ENCODE results near the gene SDHB.

GRCh38 chr1:17098446-17099317 lies 44.9 kb upstream of the SDHB start:
- TF ChIP-seq, protein P1, sequence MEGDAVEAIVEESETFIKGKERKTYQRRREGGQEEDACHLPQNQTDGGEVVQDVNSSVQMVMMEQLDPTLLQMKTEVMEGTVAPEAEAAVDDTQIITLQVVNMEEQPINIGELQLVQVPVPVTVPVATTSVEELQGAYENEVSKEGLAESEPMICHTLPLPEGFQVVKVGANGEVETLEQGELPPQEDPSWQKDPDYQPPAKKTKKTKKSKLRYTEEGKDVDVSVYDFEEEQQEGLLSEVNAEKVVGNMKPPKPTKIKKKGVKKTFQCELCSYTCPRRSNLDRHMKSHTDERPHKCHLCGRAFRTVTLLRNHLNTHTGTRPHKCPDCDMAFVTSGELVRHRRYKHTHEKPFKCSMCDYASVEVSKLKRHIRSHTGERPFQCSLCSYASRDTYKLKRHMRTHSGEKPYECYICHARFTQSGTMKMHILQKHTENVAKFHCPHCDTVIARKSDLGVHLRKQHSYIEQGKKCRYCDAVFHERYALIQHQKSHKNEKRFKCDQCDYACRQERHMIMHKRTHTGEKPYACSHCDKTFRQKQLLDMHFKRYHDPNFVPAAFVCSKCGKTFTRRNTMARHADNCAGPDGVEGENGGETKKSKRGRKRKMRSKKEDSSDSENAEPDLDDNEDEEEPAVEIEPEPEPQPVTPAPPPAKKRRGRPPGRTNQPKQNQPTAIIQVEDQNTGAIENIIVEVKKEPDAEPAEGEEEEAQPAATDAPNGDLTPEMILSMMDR (IDR thresholded peaks at IDR 0.05 in 4 of 5, conservative IDR thresholded peaks at IDR 0.05 in 1 of 5): no peak
- TF ChIP-seq POLR2A (IDR thresholded peaks at IDR 0.05): peak in 1 of 2 donors; percentile 17

Measured in gastrocnemius medialis (tissue), 4 donors.